Osteoblast (primary cell): Measurements from ENCODE around the gene SLC24A4. TPM values are rescaled to one million over a fixed set of nuclear protein-coding genes. Genes with fewer than 3 reads are reported as not detected.
A peak's percentile ranks its signal among the peaks of the same experiment; 100 is the strongest.

Experiments used
- DNase-seq: peaks from one replicate; pipeline ENCODE4 v3.0.0; 2011; ENCODE audit warnings: low spot score, mixed read lengths; ENCODE audit not compliant: insufficient read length; ENCODE audit errors: missing footprints
- H2AFZ ChIP-seq: 2 replicates; pipeline ENCODE4 v1.6.0; 2011; ENCODE audit warnings: mild to moderate bottlenecking, low read length
- H3K27ac ChIP-seq: 2 replicates; pipeline ENCODE4 v1.5.1; 2011; ENCODE audit warnings: mild to moderate bottlenecking, low read depth, low read length, moderate library complexity
- H3K27me3 ChIP-seq: 2 replicates; pipeline ENCODE4 v1.6.0; 2012; ENCODE audit warnings: mild to moderate bottlenecking, control low read depth, inconsistent platforms, low read length, moderate library complexity; ENCODE audit not compliant: insufficient read depth
- H3K36me3 ChIP-seq: 2 replicates; pipeline ENCODE4 v1.5.1; 2011; ENCODE audit warnings: mild to moderate bottlenecking, low read length, control low read depth, moderate library complexity; ENCODE audit not compliant: insufficient read depth
- H3K4me1 ChIP-seq: 2 replicates; pipeline ENCODE4 v1.5.1; 2011; ENCODE audit warnings: mild to moderate bottlenecking, low read length, control low read depth, moderate library complexity; ENCODE audit not compliant: insufficient read depth
- H3K4me2 ChIP-seq: 2 replicates; pipeline ENCODE4 v1.6.0; 2011; ENCODE audit warnings: mild to moderate bottlenecking, low read length; ENCODE audit not compliant: insufficient read depth
- H3K4me3 ChIP-seq: fragments of 200-600 bp; sonication (generic); 3 replicates; pipeline ENCODE4 v1.5.1; 2012; ENCODE audit warnings: mild to moderate bottlenecking, low read length, inconsistent platforms; ENCODE audit not compliant: insufficient read depth
- H3K79me2 ChIP-seq: 2 replicates; pipeline ENCODE4 v1.6.0; 2012; ENCODE audit warnings: mild to moderate bottlenecking, low read length, control low read depth, inconsistent platforms; ENCODE audit not compliant: insufficient read depth
- H3K9me3 ChIP-seq: 2 replicates; pipeline ENCODE4 v1.5.1; 2011; ENCODE audit warnings: low read depth, low read length, control low read depth
- H4K20me1 ChIP-seq: 2 replicates; pipeline ENCODE4 v1.6.0; 2012; ENCODE audit warnings: mild to moderate bottlenecking, low read length, control low read depth; ENCODE audit not compliant: insufficient read depth
- total RNA-seq: library from RNA; depleted of rRNA; stranded (reverse); fragments of >200 nt; gene quantifications from 2 replicates; pipeline ENCODE4 v1.2.3, GENCODE V29; 2012
- TF ChIP-seq, protein P1 (sequence below): IDR thresholded peaks from 2 replicates; pipeline ENCODE4 v1.5.1; 2011; ENCODE audit warnings: mild to moderate bottlenecking, low read depth, low read length, moderate library complexity; ENCODE audit errors: extremely low read depth

SLC24A4 gene
- total RNA-seq, 1 donor = under 0.01 TPM

DNA sequence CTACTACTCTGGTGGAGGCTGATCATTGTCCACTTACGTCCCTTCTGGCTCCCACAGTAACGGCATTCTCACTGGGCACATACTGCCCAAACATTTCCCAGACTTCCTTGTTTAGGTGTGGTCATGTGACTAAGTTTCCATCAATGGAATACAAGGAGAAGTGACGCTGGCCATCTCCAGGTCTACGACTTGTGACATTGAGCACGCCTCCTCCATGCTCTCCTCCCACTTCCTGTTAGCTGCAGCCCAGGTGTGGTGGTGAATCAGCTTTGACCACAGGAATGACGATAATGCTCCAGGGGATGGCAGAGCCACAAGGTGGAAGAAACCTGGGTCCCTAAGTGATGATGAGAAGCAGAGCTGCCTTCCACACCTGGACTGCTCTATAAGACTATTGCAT, 6.0 kb upstream of the SLC24A4 start:
- TF ChIP-seq, protein P1, sequence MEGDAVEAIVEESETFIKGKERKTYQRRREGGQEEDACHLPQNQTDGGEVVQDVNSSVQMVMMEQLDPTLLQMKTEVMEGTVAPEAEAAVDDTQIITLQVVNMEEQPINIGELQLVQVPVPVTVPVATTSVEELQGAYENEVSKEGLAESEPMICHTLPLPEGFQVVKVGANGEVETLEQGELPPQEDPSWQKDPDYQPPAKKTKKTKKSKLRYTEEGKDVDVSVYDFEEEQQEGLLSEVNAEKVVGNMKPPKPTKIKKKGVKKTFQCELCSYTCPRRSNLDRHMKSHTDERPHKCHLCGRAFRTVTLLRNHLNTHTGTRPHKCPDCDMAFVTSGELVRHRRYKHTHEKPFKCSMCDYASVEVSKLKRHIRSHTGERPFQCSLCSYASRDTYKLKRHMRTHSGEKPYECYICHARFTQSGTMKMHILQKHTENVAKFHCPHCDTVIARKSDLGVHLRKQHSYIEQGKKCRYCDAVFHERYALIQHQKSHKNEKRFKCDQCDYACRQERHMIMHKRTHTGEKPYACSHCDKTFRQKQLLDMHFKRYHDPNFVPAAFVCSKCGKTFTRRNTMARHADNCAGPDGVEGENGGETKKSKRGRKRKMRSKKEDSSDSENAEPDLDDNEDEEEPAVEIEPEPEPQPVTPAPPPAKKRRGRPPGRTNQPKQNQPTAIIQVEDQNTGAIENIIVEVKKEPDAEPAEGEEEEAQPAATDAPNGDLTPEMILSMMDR = no peak
- Histone ChIP-seq H3K4me1 (peaks cover 9% of the 10 kb centered on the region), H3K79me2 (no peaks in the 10 kb centered on the region), H2AFZ (no peak overlapping the region), H3K27ac (no peak overlapping the region), H3K9me3 (no peaks in the 10 kb centered on the region), H3K27me3 (peaks cover 20% of the 10 kb centered on the region), H3K4me2 (no peak overlapping the region), H3K4me3 (no peak overlapping the region), H4K20me1 (no peaks in the 10 kb centered on the region), H3K36me3 (no peaks in the 10 kb centered on the region)
- DNase-seq = no peak

DNA sequence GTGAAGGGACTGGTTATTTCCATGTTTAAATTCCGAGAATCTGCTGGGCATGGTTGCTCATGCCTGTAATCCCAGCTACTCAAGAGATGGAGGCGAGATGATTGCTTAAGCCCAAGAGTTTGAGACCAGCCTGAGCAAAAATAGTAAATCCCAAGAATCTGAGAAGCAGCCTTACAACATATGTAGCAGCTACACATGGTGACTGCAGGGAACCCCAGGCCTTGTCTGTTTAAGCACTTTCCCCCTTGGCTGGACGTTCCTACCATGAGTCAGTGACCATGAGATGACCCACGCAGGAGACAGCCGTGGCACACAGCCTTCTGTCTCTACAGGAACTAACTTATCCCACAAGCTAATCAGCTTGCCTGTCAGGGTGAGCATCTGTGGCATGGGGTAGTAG, 5.5 kb upstream of the SLC24A4 start:
- Histone ChIP-seq H3K27ac (no peak overlapping the region), H3K36me3 (no peaks in the 10 kb centered on the region), H2AFZ (no peak overlapping the region), H3K4me1 (peaks cover 9% of the 10 kb centered on the region), H4K20me1 (no peaks in the 10 kb centered on the region), H3K79me2 (no peaks in the 10 kb centered on the region), H3K4me3 (no peak overlapping the region), H3K27me3 (peaks cover 26% of the 10 kb centered on the region), H3K4me2 (no peak overlapping the region), H3K9me3 (no peaks in the 10 kb centered on the region)
- TF ChIP-seq, protein P1 = no peak
- peak; percentile 86 for DNase-seq

- peaks cover 61% of the 10 kb centered on the region for H3K27me3 ChIP-seq
- H3K4me3 ChIP-seq = no peak overlapping the region
- DNase-seq = no peak
- H3K4me1 ChIP-seq = peaks cover 9% of the 10 kb centered on the region
- H4K20me1 ChIP-seq = no peaks in the 10 kb centered on the region
- TF ChIP-seq, protein P1 = no peak
- H3K79me2 ChIP-seq = no peaks in the 10 kb centered on the region
- H3K27ac ChIP-seq = no peak overlapping the region
- no peak overlapping the region for H2AFZ ChIP-seq
- no peak overlapping the region for H3K4me2 ChIP-seq
- no peaks in the 10 kb centered on the region for H3K36me3 ChIP-seq
- no peaks in the 10 kb centered on the region for H3K9me3 ChIP-seq
These were observed 1.3 kb upstream of the SLC24A4 start for GRCh38 chr14:92321701-92322100.

- TF ChIP-seq, protein P1 = no peak
- H3K4me3 ChIP-seq = no peak overlapping the region
- no peaks in the 10 kb centered on the region for H3K9me3 ChIP-seq
- no peak overlapping the region for H3K27ac ChIP-seq
- H3K4me1 ChIP-seq = peaks cover 6% of the 10 kb centered on the region
- no peaks in the 10 kb centered on the region for H3K79me2 ChIP-seq
- H2AFZ ChIP-seq = no peak overlapping the region
- H3K27me3 ChIP-seq = peaks cover 69% of the 10 kb centered on the region
- no peak overlapping the region for H3K4me2 ChIP-seq
- no peaks in the 10 kb centered on the region for H3K36me3 ChIP-seq
- no peak for DNase-seq
- H4K20me1 ChIP-seq = no peaks in the 10 kb centered on the region
These were observed 449 bp upstream of the SLC24A4 start for GRCh38 chr14:92322516-92322915.
